GM12873 (cell line): ENCODE measurements around the gene ENKD1.

Experiments
- CTCF ChIP-seq: IDR thresholded peaks from 2 replicates; pipeline ENCODE4 v1.5.1; 2012; ENCODE audit warnings: low read depth, mild to moderate bottlenecking, moderate library complexity, low read length, control low read depth; ENCODE audit not compliant: insufficient read depth; ENCODE audit errors: missing control alignments

Gene ENKD1

GRCh38 chr16:67707790-67708189, 41.2 kb upstream of the ENKD1 start:
- no peak for TF ChIP-seq CTCF

DNA sequence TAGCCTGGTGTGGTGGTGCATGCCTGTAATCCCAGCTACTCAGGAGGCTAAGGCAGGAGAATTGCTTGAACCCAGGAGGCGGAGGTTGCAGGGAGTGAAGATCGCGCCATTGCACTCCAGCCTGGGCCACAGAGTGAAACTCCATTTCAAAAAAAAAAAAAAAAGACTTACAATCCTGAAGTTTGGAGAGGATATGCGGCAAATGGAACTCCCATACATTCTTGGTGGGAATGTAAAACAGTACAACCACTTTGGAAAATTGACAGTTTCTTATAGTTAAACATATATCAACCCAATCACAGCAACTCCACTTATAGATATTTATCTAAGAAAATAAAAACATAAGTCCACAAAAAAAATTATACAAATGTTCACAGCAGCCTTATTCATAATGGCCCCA, 40.7 kb upstream of the ENKD1 start:
- TF ChIP-seq CTCF, result no peak

- no peak for TF ChIP-seq CTCF
Measured at GRCh38 chr16:67704110-67704509, 37.6 kb upstream of the ENKD1 start.

GRCh38 chr16:67703626-67704025, 37.1 kb upstream of the ENKD1 start:
- no peak for TF ChIP-seq CTCF

DNA sequence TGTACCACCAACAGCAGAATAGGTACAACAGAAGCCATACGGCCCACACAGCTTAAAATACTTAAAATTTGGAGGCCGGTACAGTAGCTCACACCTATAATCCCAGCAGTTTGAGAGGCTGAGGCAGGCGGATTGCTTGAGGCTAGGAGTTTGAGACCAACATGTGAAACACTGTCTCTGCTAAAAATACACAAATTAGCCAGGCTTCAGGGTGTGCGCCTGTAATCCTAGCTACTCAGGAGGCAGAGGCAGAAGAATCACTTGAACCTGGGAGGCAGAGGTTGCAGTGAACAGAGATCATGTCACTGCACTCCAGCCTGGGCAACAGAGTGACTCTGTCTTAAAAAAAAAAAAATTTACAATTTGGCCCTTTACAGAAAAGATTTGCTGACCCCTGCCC, 35.6 kb upstream of the ENKD1 start:
- no peak for TF ChIP-seq CTCF

GRCh38 chr16:67701420-67701819, 34.9 kb upstream of the ENKD1 start:
- TF ChIP-seq CTCF, result no peak

GRCh38 chr16:67699265-67699664, 32.7 kb upstream of the ENKD1 start:
- TF ChIP-seq CTCF, result no peak
